OCI-LY7 (cell line): ENCODE measurements around the gene GATAD2B. TPM values are rescaled to one million over a fixed set of nuclear protein-coding genes. Genes with fewer than 3 reads are reported as not detected.

ENCODE experiments used
- BruUV-seq: library from RNA; stranded (reverse); fragments of 400-500 nt; replicated peaks from 2 replicates; lab custom pipeline; 2021; lab: Mats Ljungman, UMichigan
- CTCF ChIA-PET: fragments of 300-600 bp; sonication (Branson Sonifier 250); formaldehyde crosslinking; loops from one replicate; lab custom pipeline; 2022; ENCODE audit warnings: antibody characterized with exemption; ENCODE audit not compliant: unreplicated experiment; lab: Charles Lee
- POLR2A ChIA-PET: fragments of 300-600 bp; sonication (Branson Sonifier 250); formaldehyde crosslinking; loops from one replicate; lab custom pipeline; 2022; ENCODE audit warnings: antibody characterized with exemption; lab: Charles Lee
- DNase-seq: peaks from one replicate; pipeline ENCODE4 v3.0.0-alpha.2; 2015; ENCODE audit warnings: low spot score
- H2AFZ ChIP-seq: fragments of 200-600 bp; sonication (generic), shearing (Covaris generic); 2 replicates; pipeline ENCODE4 v1.6.1; 2014; ENCODE audit warnings: mild to moderate bottlenecking, antibody characterized with exemption, low read length, moderate library complexity
- H3K27ac ChIP-seq: fragments of 200-600 bp; sonication (generic); 2 replicates; pipeline ENCODE4 v1.5.1; 2014; ENCODE audit warnings: mixed run types, low read depth, mild to moderate bottlenecking, moderate library complexity, low read length, inconsistent platforms; ENCODE audit not compliant: poor library complexity, severe bottlenecking
- H3K36me3 ChIP-seq: fragments of 200-600 bp; sonication (generic); 2 replicates; pipeline ENCODE4 v1.6.1; 2014; ENCODE audit warnings: mild to moderate bottlenecking, antibody characterized with exemption, low read length, moderate library complexity, mixed read lengths; ENCODE audit not compliant: insufficient read depth
- H3K4me1 ChIP-seq: fragments of 200-600 bp; sonication (generic); 2 replicates; pipeline ENCODE4 v1.5.1; 2014; ENCODE audit warnings: mild to moderate bottlenecking, low read length; ENCODE audit not compliant: insufficient read depth, poor library complexity, severe bottlenecking
- H3K4me2 ChIP-seq: fragments of 200-600 bp; sonication (generic); 2 replicates; pipeline ENCODE4 v1.6.1; 2014; ENCODE audit warnings: mild to moderate bottlenecking, low read length
- H3K4me3 ChIP-seq: fragments of 200-600 bp; sonication (generic); 2 replicates; pipeline ENCODE4 v1.5.1; 2014; ENCODE audit warnings: mild to moderate bottlenecking, low read depth, low read length; ENCODE audit not compliant: poor library complexity, severe bottlenecking
- H3K79me2 ChIP-seq: fragments of 200-600 bp; sonication (generic); 2 replicates; pipeline ENCODE4 v1.6.1; 2016; ENCODE audit warnings: low read depth, mild to moderate bottlenecking, low read length, moderate library complexity, mixed read lengths; ENCODE audit not compliant: insufficient read depth
- H3K9me2 ChIP-seq: fragments of 200-600 bp; sonication (generic); 2 replicates; pipeline ENCODE4 v1.6.1; 2016; ENCODE audit warnings: mild to moderate bottlenecking, low read length, mixed read lengths; ENCODE audit not compliant: insufficient read depth
- H3K9me3 ChIP-seq: fragments of 200-600 bp; sonication (generic); 2 replicates; pipeline ENCODE4 v1.6.1; 2014; ENCODE audit warnings: mild to moderate bottlenecking, mixed run types, low read length, mixed read lengths
- H4K20me1 ChIP-seq: fragments of 200-600 bp; sonication (generic); 2 replicates; pipeline ENCODE4 v1.6.1; 2014; ENCODE audit warnings: mild to moderate bottlenecking, antibody characterized with exemption, low read length, moderate library complexity, mixed read lengths; ENCODE audit not compliant: insufficient read depth
- CTCF ChIP-seq: fragments of 200-600 bp; sonication (generic); conservative IDR thresholded peaks from 2 replicates; pipeline ENCODE4 v1.5.1; 2014; ENCODE audit warnings: mild to moderate bottlenecking, antibody characterized with exemption, low read length, moderate library complexity, mixed read lengths
- EZH2phosphoT487 ChIP-seq: fragments of 200-600 bp; sonication (generic); IDR thresholded peaks from 2 replicates; pipeline ENCODE4 v1.6.1; 2018; ENCODE audit warnings: low read depth, borderline replicate concordance, mild to moderate bottlenecking, mixed run types, antibody characterized with exemption, low read length, moderate library complexity, mixed read lengths
- intact Hi-C: fragments of 100-400 bp; cut with micrococcal nuclease; formaldehyde crosslinking; loops from one replicate; pipeline ENCODE4 v1.10.0; 2022; ENCODE audit not compliant: unreplicated experiment
- total RNA-seq, 2 experiments: library from RNA; depleted of rRNA in 1 of 2; stranded (reverse); fragments of >200 nt in 1 of 2; shearing (Covaris generic) in 1 of 2; gene quantifications; 2 replicates each; pipeline ENCODE4 v1.2.3, GENCODE V29; 2014 to 2022

Gene GATAD2B
- total RNA-seq, 2 experiments from 2014 or later: 11.2 to 65.2 TPM

DNA sequence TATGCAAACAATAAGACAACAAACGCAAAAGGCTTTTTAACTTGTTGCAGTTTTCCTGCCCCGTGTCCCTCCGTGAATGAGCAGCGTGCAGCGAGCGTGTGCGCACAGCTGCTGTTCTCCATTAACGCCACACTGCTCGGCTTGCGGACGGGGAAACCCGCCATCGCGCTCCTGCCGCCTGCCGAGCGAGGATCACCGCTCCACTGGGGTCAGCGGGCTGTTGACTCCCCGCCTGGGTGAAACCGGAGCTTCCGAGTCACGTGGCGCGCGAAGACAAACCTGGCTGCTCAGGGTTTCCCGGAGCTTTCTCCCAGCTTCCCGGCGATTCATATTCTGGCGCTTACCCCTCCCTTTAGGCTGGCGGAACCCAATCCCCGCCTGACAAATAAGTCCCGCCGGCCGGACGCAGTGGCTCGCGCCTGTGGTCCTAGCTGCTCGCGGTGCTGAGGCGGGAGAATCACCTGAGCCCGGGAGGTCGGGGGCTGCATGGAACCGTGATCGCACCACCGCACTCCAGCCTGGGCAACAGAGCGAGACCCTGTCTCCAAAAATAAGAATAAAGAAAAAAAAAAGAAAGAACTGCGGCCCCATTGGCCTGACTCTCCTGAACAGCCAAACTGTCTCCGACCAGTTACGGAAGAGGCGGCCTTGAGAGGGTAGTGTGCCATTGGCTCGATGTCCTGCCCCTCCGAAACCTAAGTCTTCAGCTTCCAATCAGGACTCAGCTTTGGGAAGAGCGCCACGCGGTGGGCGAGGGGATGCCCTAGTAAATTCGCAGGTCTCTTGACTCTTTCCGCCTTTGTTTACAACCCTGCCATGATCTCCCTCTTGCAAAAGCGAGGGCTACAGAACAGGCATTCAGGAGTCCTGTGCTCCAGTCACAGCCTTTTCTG lies 44.6 kb upstream of the GATAD2B start, which contains the start of gene CREB3L4:
CREB3L4 (plus strand) TSS at position 796 of the 893 bp plus-strand sequence. CDS start 624 bp downstream, outside the sequence.
- ChIA-PET CTCF (interaction anchor here (2.0 kb wide), 1 partner anchor 21 kb away, joined by 6 read pairs; the partner anchor contains the start of gene DENND4B), POLR2A (interaction anchor here (0.6 to 4.7 kb wide), 10 partner anchors 9 to 972 kb away, joined by 3 to 54 read pairs (median 8); partner anchors contain the start of genes DENND4B, GATAD2B, JTB and RPS27)
- Histone ChIP-seq H3K4me3 (peak within 1 kb of the TSS; percentile 78), H3K79me2 (peaks cover 43% of the 10 kb centered on the region), H3K9me2 (no peaks in the 10 kb centered on the region), H3K36me3 (peaks cover 11% of the 10 kb centered on the region; the same call in 1 of the 2 replicates), H3K9me3 (no peaks in the 10 kb centered on the region), H2AFZ (peak within 1 kb of the TSS; percentile 77; the same call in 1 of the 2 replicates), H3K4me1 (peaks cover 40% of the 10 kb centered on the region), H4K20me1 (no peaks in the 10 kb centered on the region), H3K4me2 (peak within 1 kb of the TSS; percentile 100), H3K27ac (peak within 1 kb of the TSS; percentile 89)
- no peak for TF ChIP-seq EZH2phosphoT487
- TF ChIP-seq CTCF: peak; percentile 67
- DNase-seq: peak; percentile 98
- intact Hi-C loops: loop anchor here (1.0 kb wide), 2 partner anchors 10 to 44 kb away; partner anchors contain the start of gene JTB
- BruUV-seq: TSS peak; percentile 87

- intact Hi-C loops: loop anchor here (1.0 kb wide), 1 partner anchor 41 kb away; no protein-coding TSS in a partner anchor
- peak overlapping the region; percentile 63 for H3K27ac ChIP-seq
- BruUV-seq: TSS peak; percentile 77
- H3K9me2 ChIP-seq: no peaks in the 10 kb centered on the region
- H3K36me3 ChIP-seq: peaks cover 20% of the 10 kb centered on the region
- H3K9me3 ChIP-seq: no peaks in the 10 kb centered on the region
- peaks cover 50% of the 10 kb centered on the region for H3K4me1 ChIP-seq
- TF ChIP-seq EZH2phosphoT487 (no peak), CTCF (no peak)
- peak overlapping the region; percentile 99 for H3K4me2 ChIP-seq
- H4K20me1 ChIP-seq: no peaks in the 10 kb centered on the region
- POLR2A ChIA-PET: interaction anchor here (1.1 to 2.6 kb wide), 6 partner anchors 14 to 42 kb away, joined by 3 to 24 read pairs (median 6); partner anchors contain the start of genes GATAD2B, JTB, RAB13 and RPS27
- CTCF ChIA-PET: interaction anchor here (0.6 to 0.9 kb wide), 3 partner anchors 12 to 19 kb away, joined by 3 to 4 read pairs (median 4); partner anchors contain the start of gene JTB
- no peak for DNase-seq
- peak overlapping the region; percentile 34; the same call in 1 of the 2 replicates for H2AFZ ChIP-seq
- peak overlapping the region; percentile 85 for H3K4me3 ChIP-seq
- peaks cover 44% of the 10 kb centered on the region for H3K79me2 ChIP-seq
Measured at GRCh38 chr1:153963850-153964331, 41.1 kb upstream of the GATAD2B start.
